GM12892 (cell line): ENCODE results near the gene TACC2.

Source experiments
- POLR2A ChIP-seq: IDR thresholded peaks from 2 replicates; pipeline ENCODE4 v1.6.1; 2011; ENCODE audit warnings: low read depth, low read length, control low read depth
- POLR2AphosphoS5 ChIP-seq: IDR thresholded peaks from 2 replicates; pipeline ENCODE4 v1.6.1; 2011; ENCODE audit warnings: low read depth, low read length, control low read depth
- TAF1 ChIP-seq: IDR thresholded peaks from 2 replicates; pipeline ENCODE4 v1.6.1; 2011; ENCODE audit warnings: low read depth, mild to moderate bottlenecking, control low read depth, low read length, borderline replicate concordance

DNA sequence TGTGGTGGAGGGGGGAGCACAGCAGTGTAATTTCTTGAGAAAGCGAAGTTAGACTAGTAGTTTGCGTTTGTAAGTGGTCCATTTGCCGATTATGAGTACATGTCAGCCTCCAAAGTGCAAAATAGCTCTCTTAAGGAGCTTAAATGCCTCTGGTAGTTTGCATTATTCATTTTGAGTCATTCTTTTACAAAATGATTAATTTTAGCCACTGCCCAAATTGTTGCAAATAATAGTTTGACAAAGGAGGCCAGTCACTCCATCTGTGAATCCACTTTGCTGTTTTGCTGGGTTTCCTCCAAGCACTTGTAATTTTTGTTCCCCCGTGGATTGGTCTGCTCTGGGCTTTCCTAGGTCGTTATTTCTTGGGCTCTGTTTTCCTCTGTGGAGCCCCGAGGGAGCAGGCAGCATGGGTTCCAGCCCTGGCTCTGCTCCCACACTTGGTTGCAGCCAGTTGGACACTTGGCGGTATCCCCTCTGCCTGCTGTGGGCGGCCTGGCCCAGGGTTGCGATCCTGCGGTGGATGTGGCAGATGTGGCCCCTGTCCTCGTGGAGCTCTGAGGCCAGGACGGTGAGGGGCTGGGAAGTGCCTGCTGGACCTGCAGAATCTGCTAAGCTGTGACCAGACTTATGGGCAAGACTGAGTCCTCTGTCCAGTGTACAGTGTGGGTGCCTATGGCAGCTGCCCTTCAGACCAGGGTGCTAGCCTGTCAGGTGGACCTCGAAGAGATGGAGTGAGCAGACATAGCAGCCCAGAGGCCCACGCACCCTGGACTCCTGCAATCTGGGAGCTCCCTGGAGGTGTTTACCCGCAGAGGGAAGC lies 153.1 kb downstream of the TACC2 start:
- TF ChIP-seq POLR2AphosphoS5 (no peak), TAF1 (no peak), POLR2A (no peak)
